Measurements from ENCODE around the gene RUNX2.
"Not testable (repeated sequence)": the region's sequence is repeated elsewhere in the genome, so short reads cannot be mapped to it uniquely, and the experiment has no call there.

The RUNX2 gene

GRCh38 chr6:45327956-45328522 lies at the start of gene RUNX2:
Gene RUNX2, plus strand, starts transcription at chr6:45328330. Its CDS starts 397 bp downstream, at chr6:45328727.
- DNase-seq, result peak in 1 of 56 donors; percentile 42

- no peak for DNase-seq
Observed at GRCh38 chr6:45278367-45278766, 49.8 kb upstream of the RUNX2 start.

GRCh38 chr6:45286707-45287106 lies 41.4 kb upstream of the RUNX2 start:
- not testable (repeated sequence) for DNase-seq

- no peak for DNase-seq
Observed at GRCh38 chr6:45289751-45290514, 38.2 kb upstream of the RUNX2 start.

GRCh38 chr6:45293306-45293705 lies 34.8 kb upstream of the RUNX2 start:
- DNase-seq, result no peak

- not testable (repeated sequence) for DNase-seq
Observed at GRCh38 chr6:45294065-45294701, 33.9 kb upstream of the RUNX2 start.

GRCh38 chr6:45297320-45297719 lies 30.8 kb upstream of the RUNX2 start:
- no peak for DNase-seq

GRCh38 chr6:45299096-45299581 lies 29.0 kb upstream of the RUNX2 start:
- DNase-seq, result no peak

GRCh38 chr6:45300736-45301135 lies 27.4 kb upstream of the RUNX2 start:
- DNase-seq, result no peak

- DNase-seq, result no peak
Observed at GRCh38 chr6:45301348-45302142, 26.6 kb upstream of the RUNX2 start.

- DNase-seq, result no peak
Observed at GRCh38 chr6:45302832-45303231, 25.3 kb upstream of the RUNX2 start.

- DNase-seq, result no peak
Observed at GRCh38 chr6:45305546-45305945, 22.6 kb upstream of the RUNX2 start.

GRCh38 chr6:45310118-45310788 lies 17.9 kb upstream of the RUNX2 start:
- no peak for DNase-seq

GRCh38 chr6:45314146-45314545 lies 14.0 kb upstream of the RUNX2 start:
- no peak for DNase-seq

GRCh38 chr6:45320349-45320748 lies 7.8 kb upstream of the RUNX2 start:
- DNase-seq, result no peak

GRCh38 chr6:45323656-45324224 lies 4.4 kb upstream of the RUNX2 start:
- DNase-seq, result no peak

- DNase-seq, result no peak
Observed at GRCh38 chr6:45326698-45327417, 1.3 kb upstream of the RUNX2 start.

GRCh38 chr6:45328523-45328922 lies 393 bp downstream of the RUNX2 start:
- no peak for DNase-seq

GRCh38 chr6:45344900-45345299 lies 16.8 kb downstream of the RUNX2 start:
- DNase-seq, result no peak

GRCh38 chr6:45350186-45350710 lies 22.1 kb downstream of the RUNX2 start:
- DNase-seq, result no peak
